IPS DF 6.9 (cell line): ENCODE results near the gene HSDL2.
"Not testable (repeated sequence)": the region's sequence is repeated elsewhere in the genome, so short reads cannot be mapped to it uniquely, and the experiment has no call there.

ENCODE experiments used
- DNase-seq: peaks from one replicate; pipeline ENCODE4 v3.0.0-alpha.2; 2013; ENCODE audit warnings: low read depth, low spot score
- H3K27ac ChIP-seq: one replicate; pipeline ENCODE4 v1.5.1; 2013; ENCODE audit warnings: low read length, control low read depth
- H3K27me3 ChIP-seq: 2 replicates; pipeline ENCODE4 v1.6.1; 2013; ENCODE audit warnings: mild to moderate bottlenecking, low read length; ENCODE audit not compliant: control insufficient read depth, insufficient read depth
- H3K36me3 ChIP-seq: 2 replicates; pipeline ENCODE4 v1.6.1; 2013; ENCODE audit warnings: low read length; ENCODE audit not compliant: control insufficient read depth, insufficient read depth
- H3K4me1 ChIP-seq: 2 replicates; pipeline ENCODE4 v1.6.1; 2013; ENCODE audit warnings: low read length; ENCODE audit not compliant: control insufficient read depth, insufficient read depth
- H3K4me3 ChIP-seq: 2 replicates; pipeline ENCODE4 v1.5.1; 2013; ENCODE audit warnings: mild to moderate bottlenecking, low read length
- H3K9me3 ChIP-seq: 2 replicates; pipeline ENCODE4 v1.6.1; 2013; ENCODE audit warnings: low read length, inconsistent platforms; ENCODE audit not compliant: control insufficient read depth, insufficient read depth
- WGBS: extraction: QIAGEN DNeasy Blood & Tissue Kit; methylation state at CpG from one replicate; pipeline ENCODE4 v1.1.7; 2013; ENCODE audit warnings: mixed read lengths, missing lambda C conversion rate; ENCODE audit not compliant: insufficient read length, insufficient coverage; 5-methylcytosine and 5-hydroxymethylcytosine counted together

The HSDL2 gene

GRCh38 chr9:112413728-112414127 is 33.8 kb downstream of the HSDL2 start:
- WGBS, result no CpG with 5 or more reads among the region's 9 CpGs
- H3K4me3 ChIP-seq, H3K36me3 ChIP-seq: not testable (repeated sequence)

GRCh38 chr9:112420208-112420607 is 40.3 kb downstream of the HSDL2 start:
- Histone ChIP-seq H3K4me3 (no peak overlapping the region), H3K4me1 (no peaks in the 10 kb centered on the region), H3K36me3 (no peaks in the 10 kb centered on the region), H3K27me3 (no peaks in the 10 kb centered on the region), H3K27ac (no peak overlapping the region), H3K9me3 (no peaks in the 10 kb centered on the region)
- WGBS, result no CpG with 5 or more reads among the region's 2 CpGs
- no peak for DNase-seq

More at GRCh38 chr9:112413728-112414127, 33.8 kb downstream of the HSDL2 start:
- not testable (repeated sequence) for H3K27ac ChIP-seq, H3K4me1 ChIP-seq, DNase-seq, H3K9me3 ChIP-seq, H3K27me3 ChIP-seq

GRCh38 chr9:112421771-112422222 is 41.9 kb downstream of the HSDL2 start:
- Histone ChIP-seq H3K27ac (no peak overlapping the region), H3K9me3 (no peaks in the 10 kb centered on the region), H3K4me1 (no peaks in the 10 kb centered on the region), H3K27me3 (no peaks in the 10 kb centered on the region), H3K36me3 (no peaks in the 10 kb centered on the region), H3K4me3 (no peak overlapping the region)
- no CpG with 5 or more reads among the region's 5 CpGs for WGBS
- DNase-seq, result no peak

- Histone ChIP-seq H3K36me3 (no peaks in the 10 kb centered on the region), H3K27ac (no peak overlapping the region), H3K4me1 (no peaks in the 10 kb centered on the region), H3K4me3 (no peak overlapping the region), H3K9me3 (no peaks in the 10 kb centered on the region), H3K27me3 (no peaks in the 10 kb centered on the region)
- no CpG with 5 or more reads among the region's 3 CpGs for WGBS
- no peak for DNase-seq
These were observed 42.7 kb downstream of the HSDL2 start for GRCh38 chr9:112422417-112423148.

- H3K4me3 ChIP-seq, result no peak overlapping the region
- no peaks in the 10 kb centered on the region for H3K9me3 ChIP-seq
- no CpG with 5 or more reads among the region's 6 CpGs for WGBS
- no peaks in the 10 kb centered on the region for H3K4me1 ChIP-seq
- DNase-seq, result no peak
- H3K27me3 ChIP-seq, result no peaks in the 10 kb centered on the region
- H3K27ac ChIP-seq, result no peak overlapping the region
- no peaks in the 10 kb centered on the region for H3K36me3 ChIP-seq
These were observed 50.2 kb downstream of the HSDL2 start for GRCh38 chr9:112430006-112430522.

GRCh38 chr9:112433499-112434392 is 53.8 kb downstream of the HSDL2 start:
- no CpG with 5 or more reads among the region's 5 CpGs for WGBS
- Histone ChIP-seq H3K4me1 (no peaks in the 10 kb centered on the region), H3K4me3 (no peak overlapping the region), H3K27ac (no peak overlapping the region), H3K9me3 (no peaks in the 10 kb centered on the region), H3K36me3 (no peaks in the 10 kb centered on the region), H3K27me3 (no peaks in the 10 kb centered on the region)
- DNase-seq, result no peak

- Histone ChIP-seq H3K36me3 (no peaks in the 10 kb centered on the region), H3K4me3 (no peak overlapping the region), H3K4me1 (no peaks in the 10 kb centered on the region), H3K27ac (no peak overlapping the region), H3K27me3 (no peaks in the 10 kb centered on the region), H3K9me3 (no peaks in the 10 kb centered on the region)
- no peak for DNase-seq
- no CpG with 5 or more reads among the region's 1 CpG for WGBS
These were observed 54.6 kb downstream of the HSDL2 start for GRCh38 chr9:112434487-112434886.

GRCh38 chr9:112437406-112437805 is 57.5 kb downstream of the HSDL2 start:
- WGBS, result no CpG with 5 or more reads among the region's 2 CpGs

GRCh38 chr9:112439171-112439570 is 59.3 kb downstream of the HSDL2 start:
- Histone ChIP-seq H3K27ac (no peak overlapping the region), H3K27me3 (no peaks in the 10 kb centered on the region), H3K4me3 (no peak overlapping the region), H3K9me3 (no peaks in the 10 kb centered on the region), H3K36me3 (no peaks in the 10 kb centered on the region), H3K4me1 (no peaks in the 10 kb centered on the region)
- DNase-seq, result no peak
- no CpG with 5 or more reads among the region's 2 CpGs for WGBS

More at GRCh38 chr9:112437406-112437805, 57.5 kb downstream of the HSDL2 start:
- H3K36me3 ChIP-seq, result no peaks in the 10 kb centered on the region
- no peak overlapping the region for H3K27ac ChIP-seq
- H3K4me1 ChIP-seq, result no peaks in the 10 kb centered on the region
- H3K27me3 ChIP-seq, result no peaks in the 10 kb centered on the region
- no peak overlapping the region for H3K4me3 ChIP-seq
- DNase-seq, result no peak
- H3K9me3 ChIP-seq, result no peaks in the 10 kb centered on the region

- H3K9me3 ChIP-seq, result no peaks in the 10 kb centered on the region
- no peak for DNase-seq
- H3K4me1 ChIP-seq, result no peaks in the 10 kb centered on the region
- WGBS, result no CpG with 5 or more reads among the region's 2 CpGs
- no peaks in the 10 kb centered on the region for H3K36me3 ChIP-seq
- H3K27me3 ChIP-seq, result no peaks in the 10 kb centered on the region
- no peak overlapping the region for H3K4me3 ChIP-seq
- no peak overlapping the region for H3K27ac ChIP-seq
These were observed 59.9 kb downstream of the HSDL2 start for GRCh38 chr9:112439825-112440224.
